ENCODE measurements around the gene WDCP.
"Not testable (repeated sequence)": the region's sequence is repeated elsewhere in the genome, so short reads cannot be mapped to it uniquely, and the experiment has no call there.

The WDCP gene

GRCh38 chr2:24021122-24021998 is 25.8 kb downstream of the WDCP start:
- no peak for DNase-seq

GRCh38 chr2:24020244-24020643 is 26.9 kb downstream of the WDCP start:
- no peak for DNase-seq

- DNase-seq, result no peak
Observed at GRCh38 chr2:24019729-24020128, 27.5 kb downstream of the WDCP start.

GRCh38 chr2:24018241-24018640 is 28.9 kb downstream of the WDCP start:
- DNase-seq, result no peak

GRCh38 chr2:24017711-24018110 is 29.5 kb downstream of the WDCP start:
- no peak for DNase-seq

- no peak for DNase-seq
Observed at GRCh38 chr2:24016853-24017703, 30.1 kb downstream of the WDCP start.

- DNase-seq, result no peak
Observed at GRCh38 chr2:24016376-24016761, 30.8 kb downstream of the WDCP start.

GRCh38 chr2:24015562-24016375 is 31.4 kb downstream of the WDCP start:
- peak; percentile 23 for DNase-seq

GRCh38 chr2:24014902-24015301 is 32.3 kb downstream of the WDCP start:
- not testable (repeated sequence) for DNase-seq

- no peak for DNase-seq
Observed at GRCh38 chr2:24012521-24013188, 34.5 kb downstream of the WDCP start.

GRCh38 chr2:24011250-24012104 is 35.7 kb downstream of the WDCP start:
- no peak for DNase-seq

- DNase-seq, result no peak
Observed at GRCh38 chr2:24010477-24011249, 36.5 kb downstream of the WDCP start.

- peak; percentile 31 for DNase-seq
Observed at GRCh38 chr2:24009680-24010476, 37.3 kb downstream of the WDCP start, which contains the start of gene MFSD2B. MFSD2B (plus strand) TSS chr2:24010085; CDS start chr2:24010097, 12 bp downstream.

- DNase-seq, result no peak
Observed at GRCh38 chr2:24009367-24009679, 37.9 kb downstream of the WDCP start.

GRCh38 chr2:24008672-24009366 is 38.4 kb downstream of the WDCP start:
- no peak for DNase-seq

- DNase-seq, result no peak
Observed at GRCh38 chr2:24007693-24008092, 39.5 kb downstream of the WDCP start.

GRCh38 chr2:23994567-23994966 is 52.6 kb downstream of the WDCP start:
- DNase-seq, result no peak

GRCh38 chr2:23993736-23994269 is 53.4 kb downstream of the WDCP start:
- no peak for DNase-seq

- no peak for DNase-seq
Observed at GRCh38 chr2:23992931-23993330, 54.3 kb downstream of the WDCP start.

All from NCI-H146 (cell line).